GM23338 (cell line): ENCODE measurements around the gene AGFG2. TPM values are rescaled to one million over a fixed set of nuclear protein-coding genes. Genes with fewer than 3 reads are reported as not detected.

Experiments
- ATAC-seq: fragments of 200-7000 bp; cut with Tn5 transposase; 3 replicates; pipeline ENCODE4 v1.9.1; 2020
- DNase-seq: peaks from one replicate; pipeline ENCODE4 v3.0.0-alpha.2; 2015; ENCODE audit warnings: low spot score
- H2AFZ ChIP-seq: fragments of 200-600 bp; sonication (generic); 2 replicates; pipeline ENCODE4 v1.8.0; 2016; ENCODE audit warnings: antibody characterized with exemption, mild to moderate bottlenecking, moderate library complexity
- H3F3A ChIP-seq: fragments of 200-600 bp; sonication (generic); replicated peaks from 2 replicates; pipeline ENCODE4 v1.8.0; 2017; ENCODE audit warnings: antibody characterized with exemption, mixed run types, low read depth
- H3K27ac ChIP-seq: fragments of 200-600 bp; sonication (generic); 2 replicates; pipeline ENCODE4 v1.6.1; 2016; ENCODE audit warnings: low read depth
- H3K27me3 ChIP-seq: fragments of 200-600 bp; sonication (generic); 2 replicates; pipeline ENCODE4 v1.8.0; 2016; ENCODE audit warnings: mild to moderate bottlenecking, mixed run types, moderate library complexity; ENCODE audit not compliant: insufficient read depth
- H3K36me3 ChIP-seq: fragments of 200-600 bp; sonication (generic); 2 replicates; pipeline ENCODE4 v1.8.0; 2016; ENCODE audit warnings: mild to moderate bottlenecking; ENCODE audit not compliant: insufficient read depth
- H3K4me1 ChIP-seq: fragments of 200-600 bp; sonication (generic); 2 replicates; pipeline ENCODE4 v1.8.0; 2016; ENCODE audit warnings: mild to moderate bottlenecking, moderate library complexity; ENCODE audit not compliant: insufficient read depth
- H3K4me2 ChIP-seq: fragments of 200-600 bp; sonication (generic); 2 replicates; pipeline ENCODE4 v1.7.1; 2017; ENCODE audit warnings: mixed run types
- H3K4me3 ChIP-seq: fragments of 200-600 bp; sonication (generic); 2 replicates; pipeline ENCODE4 v1.6.1; 2016; ENCODE audit warnings: mixed run types
- H3K79me2 ChIP-seq: fragments of 200-600 bp; sonication (generic); replicated peaks from 2 replicates; pipeline ENCODE4 v1.8.0; 2017; ENCODE audit warnings: mild to moderate bottlenecking; ENCODE audit not compliant: insufficient read depth
- H3K9me2 ChIP-seq: fragments of 200-600 bp; sonication (generic); 2 replicates; pipeline ENCODE4 v1.8.0; 2017; ENCODE audit not compliant: insufficient read depth
- H4K20me1 ChIP-seq: fragments of 200-600 bp; sonication (generic); replicated peaks from 2 replicates; pipeline ENCODE4 v1.8.0; 2017; ENCODE audit warnings: mild to moderate bottlenecking; ENCODE audit not compliant: insufficient read depth
- H3K27ac Mint-ChIP-seq: 2 replicates; pipeline ENCODE4 v1.8.0; 2020; ENCODE audit warnings: inconsistent platforms, mild to moderate bottlenecking, moderate library complexity, mixed read lengths
- H3K27me3 Mint-ChIP-seq: 3 replicates; pipeline ENCODE4 v1.8.0; 2022; ENCODE audit warnings: low read depth, mild to moderate bottlenecking, moderate library complexity, mixed read lengths, inconsistent platforms; ENCODE audit not compliant: insufficient read depth, poor library complexity
- H3K36me3 Mint-ChIP-seq: 3 replicates; pipeline ENCODE4 v1.8.0; 2021; ENCODE audit warnings: low read depth, mild to moderate bottlenecking, inconsistent platforms, moderate library complexity, mixed read lengths
- H3K4me1 Mint-ChIP-seq: 3 replicates; pipeline ENCODE4 v1.8.0; 2020; ENCODE audit warnings: mild to moderate bottlenecking, inconsistent platforms, mixed read lengths
- H3K4me3 Mint-ChIP-seq: 3 replicates; pipeline ENCODE4 v1.8.0; 2021; ENCODE audit warnings: moderate library complexity, mild to moderate bottlenecking, inconsistent platforms, mixed read lengths
- H3K9me3 Mint-ChIP-seq: 3 replicates; pipeline ENCODE4 v1.8.0; 2020; ENCODE audit warnings: moderate library complexity, mild to moderate bottlenecking, inconsistent platforms, mixed read lengths
- CREB1 ChIP-seq: fragments of 250-450 bp; sonication (Bioruptor Pico); IDR thresholded peaks from 2 replicates; pipeline ENCODE4 v1.5.0; 2020; ENCODE audit warnings: low read depth, mild to moderate bottlenecking, moderate library complexity
- ETS1 ChIP-seq: IDR thresholded peaks from 2 replicates; pipeline ENCODE4 v1.6.1; 2016; ENCODE audit warnings: antibody characterized with exemption
- EZH2 ChIP-seq: fragments of 200-600 bp; sonication (generic); IDR thresholded peaks from one replicate; pipeline ENCODE4 v1.8.0; 2017; ENCODE audit warnings: antibody characterized with exemption, mild to moderate bottlenecking, low read depth; ENCODE audit not compliant: unreplicated experiment
- POLR2AphosphoS5 ChIP-seq: IDR thresholded peaks from 2 replicates; pipeline ENCODE4 v1.6.1; 2016; ENCODE audit warnings: antibody characterized with exemption, low read depth
- STAT1 ChIP-seq: IDR thresholded peaks from one replicate; pipeline ENCODE4 v1.6.1; 2016; ENCODE audit warnings: antibody characterized with exemption; ENCODE audit not compliant: unreplicated experiment
- ZNF114 ChIP-seq: fragments of 250-450 bp; sonication (Bioruptor Pico); IDR thresholded peaks from 2 replicates; pipeline ENCODE4 v1.5.0; 2020; ENCODE audit warnings: mild to moderate bottlenecking, moderate library complexity
- ZNF331 ChIP-seq: fragments of 250-450 bp; sonication (Bioruptor Pico); IDR thresholded peaks from 2 replicates; pipeline ENCODE4 v1.5.0; 2020; ENCODE audit warnings: low read depth, mild to moderate bottlenecking, moderate library complexity
- ZNF462 ChIP-seq: fragments of 250-450 bp; sonication (Bioruptor Pico); IDR thresholded peaks from 2 replicates; pipeline ENCODE4 v1.5.0; 2020; ENCODE audit warnings: mild to moderate bottlenecking, moderate library complexity
- polyA plus RNA-seq: library from polyadenylated mRNA; unstranded; fragments of >200 nt; fragmentation: Nextera tagmentation; extraction: Ambion mirVana; gene quantifications from 2 replicates; pipeline ENCODE4 v1.2.1, GENCODE V29; 2016
- total RNA-seq: library from RNA; depleted of rRNA; stranded (reverse); fragments of >200 nt; shearing (Covaris generic); gene quantifications from 2 replicates; pipeline ENCODE4 v1.2.3, GENCODE V29; 2014

Gene AGFG2
- total and polyA plus RNA-seq, 2 experiments from 2014 or later = 2.3 to 8.9 TPM

DNA sequence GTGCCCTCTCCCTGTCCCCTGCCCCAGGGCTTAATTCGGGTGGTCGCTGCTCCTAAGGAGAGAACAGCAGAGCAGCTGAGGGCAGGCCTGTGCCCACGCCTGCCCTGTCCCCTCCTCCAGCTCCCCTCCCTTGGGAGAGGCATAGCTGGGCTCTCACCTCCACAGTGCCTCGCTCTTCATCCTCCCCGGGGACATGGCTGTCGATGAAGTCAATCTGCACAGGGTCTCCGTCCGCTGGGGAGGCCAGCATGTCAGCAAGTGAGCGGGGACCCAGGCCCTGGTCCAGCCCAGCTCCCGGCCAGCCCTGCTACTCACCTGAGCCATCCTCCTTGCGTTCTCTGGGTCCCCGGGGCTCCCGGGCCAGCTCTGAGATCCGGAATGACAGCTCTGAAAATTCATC is 38.5 kb downstream of the AGFG2 start:
- H3K4me1 Mint-ChIP-seq = peaks cover 3% of the 10 kb centered on the region
- DNase-seq (no peak), ATAC-seq (no peak)

More for the DNA sequence above, 38.5 kb downstream of the AGFG2 start:
- Histone ChIP-seq H3K27me3 (no peaks in the 10 kb centered on the region), H4K20me1 (no peaks in the 10 kb centered on the region), H3K4me1 (peaks cover 2% of the 10 kb centered on the region; the same call in 1 of the 2 replicates), H3K36me3 (peaks cover 9% of the 10 kb centered on the region; the same call in 1 of the 2 replicates), H3K79me2 (0 out of 2 replicates have a peak, but pooled peaks cover under 1% of the 10 kb centered on the region), H3K27ac (no peak overlapping the region), H3K9me2 (no peaks in the 10 kb centered on the region), H3F3A (peaks cover 3% of the 10 kb centered on the region; the same call in 1 of the 2 replicates), H2AFZ (no peak overlapping the region), H3K4me2 (no peak overlapping the region), H3K4me3 (no peak overlapping the region)
- peaks cover 12% of the 10 kb centered on the region for H3K36me3 Mint-ChIP-seq
- TF ChIP-seq ZNF462 (CRISPR knock-in tag) (no peak), POLR2AphosphoS5 (no peak), ZNF114 (CRISPR knock-in tag) (no peak), STAT1 (no peak), ETS1 (no peak), ZNF331 (CRISPR knock-in tag) (no peak), EZH2 (no peak), CREB1 (no peak)
- H3K27ac Mint-ChIP-seq = no peak overlapping the region
- no peak overlapping the region for H3K4me3 Mint-ChIP-seq
- no peaks in the 10 kb centered on the region for H3K9me3 Mint-ChIP-seq
- peaks cover 11% of the 10 kb centered on the region for H3K27me3 Mint-ChIP-seq
